Breast epithelium (tissue), 3 donors: Measurements from ENCODE around the gene POLQ.

Source experiments
- CTCF ChIP-seq, 3 donors: fragments of 450-650 bp; IDR thresholded peaks; one replicate each; pipeline ENCODE4 v1.5.1; 2016 to 2017; ENCODE audit warnings: antibody characterized with exemption in 3 of 3, mild to moderate bottlenecking in 3 of 3, moderate library complexity in 3 of 3
- POLR2AphosphoS5 ChIP-seq, 3 donors: sonication (generic); formaldehyde crosslinking; IDR thresholded peaks; one replicate each; pipeline ENCODE4 v1.6.1; 2017; ENCODE audit warnings: antibody characterized with exemption in 3 of 3

- no peak for TF ChIP-seq CTCF (IDR thresholded peaks at IDR 0.05)
- no peak for TF ChIP-seq POLR2AphosphoS5 (IDR thresholded peaks at IDR 0.05)
These were observed 16.5 kb downstream of the POLQ start for GRCh38 chr3:121529308-121529707.
